A549 (cell line): Measurements from ENCODE around the gene TMEM120A. TPM values are rescaled to one million over a fixed set of nuclear protein-coding genes. Genes with fewer than 3 reads are reported as not detected.

Experiments used
- ATAC-seq, 2 experiments: fragments of 200-7000 bp in 1 of 2; fragments of >200 bp in 1 of 2; cut with Nextera tagmentation in 1 of 2; cut with Tn5 transposase in 1 of 2; 3 replicates each; pipeline versions ENCODE4 v1.8.0 to v1.9.1; 2018 to 2020; ENCODE audit warnings: mild to moderate bottlenecking in 1 of 2, moderate library complexity in 1 of 2
- CTCF ChIA-PET: fragments of 300-600 bp; sonication (Branson Sonifier 250); formaldehyde crosslinking; extraction: SDS; loops from one replicate; lab custom pipeline; 2021; ENCODE audit warnings: antibody characterized with exemption, inconsistent platforms; lab: Yijun Ruan, JAX
- POLR2A ChIA-PET: fragments of 350-600 bp; formaldehyde crosslinking; extraction: SDS; loops from one replicate; lab custom pipeline; 2021; ENCODE audit warnings: antibody characterized with exemption, inconsistent platforms; lab: Yijun Ruan, JAX
- DNase-seq, 2 experiments: peaks; one replicate each; pipeline versions ENCODE4 v3.0.0 to v3.0.0-alpha.2; 2011 to 2016; ENCODE audit warnings: low read depth in 1 of 2, low spot score in 1 of 2
- FAIRE-seq: peaks from 2 replicates; lab custom pipeline; 2011; peaks lifted over from hg19 to GRCh38; lab: Jason Lieb, UNC
- H3K27ac ChIP-seq, 2 experiments: fragments of >200 bp; sonication (Bioruptor Twin); formaldehyde crosslinking; 3 replicates each; pipeline ENCODE4 v1.5.1; 2016 to 2017
- H3K4me1 ChIP-seq: fragments of >200 bp; sonication (Bioruptor Twin); formaldehyde crosslinking; 3 replicates; pipeline ENCODE4 v1.6.1; 2016
- H3K4me2 ChIP-seq: fragments of >200 bp; sonication (Bioruptor Twin); formaldehyde crosslinking; 3 replicates; pipeline ENCODE4 v1.6.1; 2016
- H3K4me3 ChIP-seq: fragments of >200 bp; sonication (Bioruptor Twin); formaldehyde crosslinking; 3 replicates; pipeline ENCODE4 v1.5.1; 2016
- H3K9me3 ChIP-seq: fragments of >200 bp; sonication (Bioruptor Twin); formaldehyde crosslinking; 3 replicates; pipeline ENCODE4 v1.6.1; 2016
- CBX8 ChIP-seq: fragments of 200-600 bp; sonication (generic); IDR thresholded peaks from 2 replicates; pipeline ENCODE4 v1.6.1; 2016
- CEBPB ChIP-seq, 2 experiments: fragments of >200 bp in 1 of 2; sonication (Bioruptor Twin) in 1 of 2; formaldehyde crosslinking in 1 of 2; IDR thresholded peaks; 2 replicates each; pipeline ENCODE4 v1.6.1; 2012 to 2016
- CHD4 ChIP-seq: fragments of 200-600 bp; sonication (generic); IDR thresholded peaks from 2 replicates; pipeline ENCODE4 v1.6.1; 2016; ENCODE audit warnings: antibody characterized with exemption, mild to moderate bottlenecking, borderline replicate concordance
- GATA3 ChIP-seq: IDR thresholded peaks from 2 replicates; pipeline ENCODE4 v1.6.1; 2012; ENCODE audit warnings: borderline replicate concordance
- HDAC2 ChIP-seq: fragments of 200-600 bp; sonication (generic); IDR thresholded peaks from 2 replicates; pipeline ENCODE4 v1.6.1; 2016
- KDM1A ChIP-seq: fragments of 200-600 bp; sonication (generic); IDR thresholded peaks from 2 replicates; pipeline ENCODE4 v1.6.1; 2016; ENCODE audit warnings: low read depth, mild to moderate bottlenecking
- MAFK ChIP-seq: fragments of 450-650 bp; IDR thresholded peaks from 2 replicates; pipeline ENCODE4 v1.6.1; 2014; ENCODE audit not compliant: partially characterized antibody
- MYC ChIP-seq: IDR thresholded peaks from 2 replicates; pipeline ENCODE4 v1.6.1; 2012; ENCODE audit warnings: mild to moderate bottlenecking, inconsistent platforms, low read length, improper control_type of control experiment, borderline replicate concordance
- NPAS2 ChIP-seq: fragments of 250-450 bp; sonication (Bioruptor Pico); IDR thresholded peaks from 2 replicates; pipeline ENCODE4 v1.8.0; 2022; ENCODE audit warnings: mild to moderate bottlenecking, moderate library complexity, borderline replicate concordance
- POLR2AphosphoS2 ChIP-seq: conservative IDR thresholded peaks from 2 replicates; pipeline ENCODE4 v1.6.1; 2012; ENCODE audit warnings: low read length, improper control_type of control experiment, inconsistent platforms
- RAD21 ChIP-seq, 2 experiments: fragments of >200 bp in 1 of 2; sonication (Bioruptor Twin) in 1 of 2; formaldehyde crosslinking in 1 of 2; IDR thresholded peaks in 1 of 2; conservative IDR thresholded peaks in 1 of 2; 2 replicates in 1 of 2; 3 replicates in 1 of 2; pipeline ENCODE4 v1.6.1; 2012 to 2018; ENCODE audit warnings: inconsistent platforms in 1 of 2
- RFX5 ChIP-seq: fragments of 450-650 bp; IDR thresholded peaks from 2 replicates; pipeline ENCODE4 v1.7.1; 2014; ENCODE audit warnings: antibody characterized with exemption, mild to moderate bottlenecking, moderate library complexity
- SREBF2 ChIP-seq: fragments of 450-650 bp; IDR thresholded peaks from 2 replicates; pipeline ENCODE4 v1.6.1; 2014; ENCODE audit warnings: mild to moderate bottlenecking, moderate library complexity
- TFCP2L1 ChIP-seq: fragments of 250-450 bp; sonication (Bioruptor Pico); IDR thresholded peaks from 2 replicates; pipeline ENCODE4 v1.5.0; 2021; ENCODE audit warnings: mild to moderate bottlenecking
- ZNF302 ChIP-seq: fragments of 250-450 bp; sonication (Bioruptor Pico); IDR thresholded peaks from 2 replicates; pipeline ENCODE4 v1.9.0; 2021; ENCODE audit warnings: inconsistent platforms, mild to moderate bottlenecking, moderate library complexity
- ZSCAN20 ChIP-seq: fragments of 250-450 bp; sonication (Bioruptor Pico); IDR thresholded peaks from 2 replicates; pipeline ENCODE4 v1.8.0; 2022; ENCODE audit warnings: mild to moderate bottlenecking, moderate library complexity
- WGBS: methylation state at CpG from one replicate; pipeline ENCODE4 v1.1.6; 2017; ENCODE audit errors: missing lambda C conversion rate; 5-methylcytosine and 5-hydroxymethylcytosine counted together
- polyA plus RNA-seq, 4 experiments: library from polyadenylated mRNA; depleted of rRNA in 3 of 4; stranded (reverse); fragments of >200 nt; fragmentation: RNase III in 1 of 4; extraction: RNeasy Plus Mini Kit Qiagen cat#74134 plus additional on column Dnase treatment in 1 of 4; gene quantifications; 2 replicates in 3 of 4; 3 replicates in 1 of 4; pipeline ENCODE4 v1.2.3, GENCODE V29; 2011 to 2017
- TF ChIP-seq, protein P1 (sequence below): IDR thresholded peaks from 2 replicates; pipeline ENCODE4 v1.6.1; 2012; ENCODE audit warnings: low read depth, borderline replicate concordance
- TF ChIP-seq, protein P2 (sequence below): fragments of 200-600 bp; sonication (generic); IDR thresholded peaks from 2 replicates; pipeline ENCODE4 v1.6.1; 2016; ENCODE audit warnings: antibody characterized with exemption, mild to moderate bottlenecking, moderate library complexity

The TMEM120A gene
- polyA plus RNA-seq, 2 of the 4 experiments (the other 2 are of a cell fraction) = 46.0 to 53.8 TPM

DNA sequence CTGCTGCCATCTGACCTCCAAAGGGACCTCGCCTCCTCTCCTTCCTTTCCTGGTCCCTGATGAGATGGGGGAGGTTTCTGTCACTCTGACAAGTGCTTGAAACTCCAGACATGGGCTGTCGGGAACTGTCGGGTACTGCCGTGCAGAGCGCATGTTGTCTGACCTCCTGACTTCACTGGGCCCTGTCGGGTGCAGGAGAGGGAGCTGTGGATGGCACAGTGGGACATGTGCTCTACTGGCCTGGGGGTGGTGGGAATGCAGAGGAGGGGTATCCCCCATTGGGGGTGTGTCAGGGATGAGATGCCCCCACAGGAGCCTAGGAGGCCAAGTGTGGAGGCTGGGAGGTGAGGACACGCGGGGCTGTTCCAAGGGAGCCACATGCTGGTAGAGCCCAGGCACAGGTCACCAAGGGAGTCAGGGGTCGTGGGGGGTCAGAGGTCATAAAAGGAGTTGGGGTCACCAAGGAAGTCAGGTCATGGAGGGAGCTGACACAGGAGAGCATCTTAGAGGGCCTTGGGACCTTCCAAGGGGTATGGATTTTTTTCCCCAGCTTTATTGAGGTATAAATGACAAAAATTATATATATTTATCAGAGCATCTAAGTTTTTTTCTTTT lies 30.9 kb downstream of the TMEM120A start:
- no peak for TF ChIP-seq MYC
- TF ChIP-seq RFX5 = no peak
- TF ChIP-seq SREBF2 = no peak
- no peak for TF ChIP-seq CEBPB (IDR thresholded peaks at IDR 0.05)
- no peak for TF ChIP-seq CHD4
- TF ChIP-seq, protein P1, sequence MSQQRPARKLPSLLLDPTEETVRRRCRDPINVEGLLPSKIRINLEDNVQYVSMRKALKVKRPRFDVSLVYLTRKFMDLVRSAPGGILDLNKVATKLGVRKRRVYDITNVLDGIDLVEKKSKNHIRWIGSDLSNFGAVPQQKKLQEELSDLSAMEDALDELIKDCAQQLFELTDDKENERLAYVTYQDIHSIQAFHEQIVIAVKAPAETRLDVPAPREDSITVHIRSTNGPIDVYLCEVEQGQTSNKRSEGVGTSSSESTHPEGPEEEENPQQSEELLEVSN = no peak
- TF ChIP-seq, all 56 proteins: peak for 0
- Histone ChIP-seq H3K9me3 (no peaks in the 10 kb centered on the region), H3K4me3 (no peak overlapping the region), H3K27ac (no peak overlapping the region), H3K4me2 (no peak overlapping the region), H3K4me1 (peaks cover 11% of the 10 kb centered on the region)
- FAIRE-seq (no peak), DNase-seq (no peak), ATAC-seq (no peak)
- CTCF ChIA-PET = interaction anchor here (0.6 to 1.0 kb wide), 2 partner anchors 8 to 34 kb away, joined by 3 to 4 read pairs; no protein-coding TSS in a partner anchor
- 92% methylated on average over 9 of the region's 9 CpGs for WGBS
- POLR2A ChIA-PET = no interaction called here

- ATAC-seq = no peak
- POLR2A ChIA-PET = no interaction called here
- no peak for FAIRE-seq
- no peak overlapping the region for H3K4me2 ChIP-seq
- DNase-seq = no peak
- no peaks in the 10 kb centered on the region for H3K9me3 ChIP-seq
- H3K4me1 ChIP-seq = peaks cover 17% of the 10 kb centered on the region
- no peak overlapping the region for H3K4me3 ChIP-seq
- WGBS = 87% methylated on average over 18 of the region's 18 CpGs
- no peak overlapping the region for H3K27ac ChIP-seq
- CTCF ChIA-PET = interaction anchor here (1.0 kb wide), 1 partner anchor 9 kb away, joined by 4 read pairs; no protein-coding TSS in a partner anchor
- TF ChIP-seq, protein P2, sequence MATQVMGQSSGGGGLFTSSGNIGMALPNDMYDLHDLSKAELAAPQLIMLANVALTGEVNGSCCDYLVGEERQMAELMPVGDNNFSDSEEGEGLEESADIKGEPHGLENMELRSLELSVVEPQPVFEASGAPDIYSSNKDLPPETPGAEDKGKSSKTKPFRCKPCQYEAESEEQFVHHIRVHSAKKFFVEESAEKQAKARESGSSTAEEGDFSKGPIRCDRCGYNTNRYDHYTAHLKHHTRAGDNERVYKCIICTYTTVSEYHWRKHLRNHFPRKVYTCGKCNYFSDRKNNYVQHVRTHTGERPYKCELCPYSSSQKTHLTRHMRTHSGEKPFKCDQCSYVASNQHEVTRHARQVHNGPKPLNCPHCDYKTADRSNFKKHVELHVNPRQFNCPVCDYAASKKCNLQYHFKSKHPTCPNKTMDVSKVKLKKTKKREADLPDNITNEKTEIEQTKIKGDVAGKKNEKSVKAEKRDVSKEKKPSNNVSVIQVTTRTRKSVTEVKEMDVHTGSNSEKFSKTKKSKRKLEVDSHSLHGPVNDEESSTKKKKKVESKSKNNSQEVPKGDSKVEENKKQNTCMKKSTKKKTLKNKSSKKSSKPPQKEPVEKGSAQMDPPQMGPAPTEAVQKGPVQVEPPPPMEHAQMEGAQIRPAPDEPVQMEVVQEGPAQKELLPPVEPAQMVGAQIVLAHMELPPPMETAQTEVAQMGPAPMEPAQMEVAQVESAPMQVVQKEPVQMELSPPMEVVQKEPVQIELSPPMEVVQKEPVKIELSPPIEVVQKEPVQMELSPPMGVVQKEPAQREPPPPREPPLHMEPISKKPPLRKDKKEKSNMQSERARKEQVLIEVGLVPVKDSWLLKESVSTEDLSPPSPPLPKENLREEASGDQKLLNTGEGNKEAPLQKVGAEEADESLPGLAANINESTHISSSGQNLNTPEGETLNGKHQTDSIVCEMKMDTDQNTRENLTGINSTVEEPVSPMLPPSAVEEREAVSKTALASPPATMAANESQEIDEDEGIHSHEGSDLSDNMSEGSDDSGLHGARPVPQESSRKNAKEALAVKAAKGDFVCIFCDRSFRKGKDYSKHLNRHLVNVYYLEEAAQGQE = no peak
- no peak for TF ChIP-seq ZNF302 (CRISPR knock-in tag)
- no peak for TF ChIP-seq TFCP2L1 (CRISPR knock-in tag)
- TF ChIP-seq MAFK = no peak
- no peak for TF ChIP-seq POLR2AphosphoS2
- TF ChIP-seq NPAS2 = no peak
- TF ChIP-seq HDAC2 = no peak
- no peak for TF ChIP-seq ZSCAN20
- no peak for TF ChIP-seq CBX8
- no peak for TF ChIP-seq KDM1A
Measured at GRCh38 chr7:75962607-75963380, 31.6 kb downstream of the TMEM120A start.

- H3K4me3 ChIP-seq = no peak overlapping the region
- FAIRE-seq = no peak
- POLR2A ChIA-PET = no interaction called here
- no peak for DNase-seq
- H3K4me2 ChIP-seq = no peak overlapping the region
- H3K9me3 ChIP-seq = no peaks in the 10 kb centered on the region
- no peak overlapping the region for H3K27ac ChIP-seq
- 89% methylated on average over 7 of the region's 7 CpGs for WGBS
- peak; percentile 48 to 55; a peak in 3 of 6 replicates for ATAC-seq
- peaks cover 33% of the 10 kb centered on the region for H3K4me1 ChIP-seq
- CTCF ChIA-PET = interaction anchor here (0.7 to 1.4 kb wide), 4 partner anchors 10 to 94 kb away, joined by 3 to 6 read pairs (median 4); partner anchors contain the start of gene POR
- TF ChIP-seq GATA3 (no peak), RAD21 (conservative IDR thresholded peaks at IDR 0.05 in 1 of 2, IDR thresholded peaks at IDR 0.05 in 1 of 2) (peak in 1 of 2 experiments; percentile 36; a peak in 1 of 5 replicates)
Measured at GRCh38 chr7:75961218-75961617, 33.2 kb downstream of the TMEM120A start.
